Central memory CD8-positive, alpha-beta T cell (primary cell): ENCODE results near the gene KCNIP1.

Experiments used
- ATAC-seq: fragments of 150-1000 bp; cut with Tn5 transposase; replicated peaks from 2 replicates; pipeline ENCODE4 v1.10.0; 2022; ENCODE audit warnings: mild to moderate bottlenecking, moderate FRiP score, moderate number of reproducible peaks; ENCODE audit not compliant: poor library complexity, severe bottlenecking; ENCODE audit errors: extremely low read depth
- DNase-seq, 2 donors: peaks; one replicate each; pipeline ENCODE4 v3.0.0; 2021; ENCODE audit warnings: low spot score in 2 of 2
- H3K27ac Mint-ChIP-seq: one replicate; pipeline ENCODE4 v1.8.0; 2022; ENCODE audit warnings: low read depth, mild to moderate bottlenecking, moderate library complexity, mixed read lengths
- H3K27me3 Mint-ChIP-seq: one replicate; pipeline ENCODE4 v1.8.0; 2022; ENCODE audit warnings: mixed read lengths
- H3K36me3 Mint-ChIP-seq: one replicate; pipeline ENCODE4 v1.8.0; 2022; ENCODE audit warnings: mild to moderate bottlenecking, moderate library complexity, mixed read lengths; ENCODE audit not compliant: insufficient read depth
- H3K4me1 Mint-ChIP-seq: one replicate; pipeline ENCODE4 v1.8.0; 2022; ENCODE audit warnings: mixed read lengths
- H3K4me3 Mint-ChIP-seq: one replicate; pipeline ENCODE4 v1.8.0; 2022; ENCODE audit warnings: mild to moderate bottlenecking, moderate library complexity, mixed read lengths
- H3K9me3 Mint-ChIP-seq: one replicate; pipeline ENCODE4 v1.8.0; 2022; ENCODE audit warnings: mixed read lengths

Gene KCNIP1

GRCh38 chr5:170697031-170697430, 193.2 kb downstream of the KCNIP1 start:
- H3K9me3 Mint-ChIP-seq: no peaks in the 10 kb centered on the region
- H3K27ac Mint-ChIP-seq: no peak overlapping the region
- DNase-seq (no peak), ATAC-seq (no peak)
- H3K36me3 Mint-ChIP-seq: no peaks in the 10 kb centered on the region
- no peaks in the 10 kb centered on the region for H3K4me1 Mint-ChIP-seq
- H3K4me3 Mint-ChIP-seq: no peak overlapping the region
- peaks cover 45% of the 10 kb centered on the region for H3K27me3 Mint-ChIP-seq

- no peaks in the 10 kb centered on the region for H3K36me3 Mint-ChIP-seq
- ATAC-seq: no peak
- no peak overlapping the region for H3K27ac Mint-ChIP-seq
- no peaks in the 10 kb centered on the region for H3K9me3 Mint-ChIP-seq
- H3K4me1 Mint-ChIP-seq: no peaks in the 10 kb centered on the region
- DNase-seq: no peak
- H3K4me3 Mint-ChIP-seq: no peak overlapping the region
- peaks cover 20% of the 10 kb centered on the region for H3K27me3 Mint-ChIP-seq
Observed at GRCh38 chr5:170700503-170700902, 196.7 kb downstream of the KCNIP1 start.

DNA sequence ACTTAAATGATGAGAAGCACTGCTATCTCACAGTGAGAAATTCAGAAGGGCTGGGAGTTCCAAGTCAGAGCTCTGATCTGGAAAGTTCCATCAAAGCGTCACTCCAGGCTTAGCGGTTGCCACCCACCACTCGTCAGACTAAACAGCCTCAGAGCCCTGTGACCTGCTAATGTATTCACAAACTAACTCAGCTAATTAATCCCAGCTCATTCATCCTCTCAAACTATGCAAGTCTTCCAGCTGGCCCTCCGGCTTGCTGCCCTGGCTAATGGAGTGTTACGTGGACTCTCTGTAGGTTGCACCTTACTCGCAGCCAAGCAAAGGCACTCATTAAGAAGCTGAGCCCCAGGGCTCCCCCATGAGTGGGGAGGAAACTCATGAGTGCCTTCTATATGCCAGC, 197.5 kb downstream of the KCNIP1 start:
- ATAC-seq (no peak), DNase-seq (no peak)
- no peaks in the 10 kb centered on the region for H3K9me3 Mint-ChIP-seq
- no peak overlapping the region for H3K4me3 Mint-ChIP-seq
- H3K27ac Mint-ChIP-seq: no peak overlapping the region
- H3K4me1 Mint-ChIP-seq: no peaks in the 10 kb centered on the region
- no peaks in the 10 kb centered on the region for H3K36me3 Mint-ChIP-seq
- peaks cover 13% of the 10 kb centered on the region for H3K27me3 Mint-ChIP-seq

GRCh38 chr5:170704417-170705192, 200.8 kb downstream of the KCNIP1 start:
- no peaks in the 10 kb centered on the region for H3K4me1 Mint-ChIP-seq
- no peak overlapping the region for H3K4me3 Mint-ChIP-seq
- DNase-seq (no peak), ATAC-seq (no peak)
- peaks cover 34% of the 10 kb centered on the region for H3K27me3 Mint-ChIP-seq
- H3K27ac Mint-ChIP-seq: no peak overlapping the region
- no peaks in the 10 kb centered on the region for H3K36me3 Mint-ChIP-seq
- H3K9me3 Mint-ChIP-seq: no peaks in the 10 kb centered on the region

DNA sequence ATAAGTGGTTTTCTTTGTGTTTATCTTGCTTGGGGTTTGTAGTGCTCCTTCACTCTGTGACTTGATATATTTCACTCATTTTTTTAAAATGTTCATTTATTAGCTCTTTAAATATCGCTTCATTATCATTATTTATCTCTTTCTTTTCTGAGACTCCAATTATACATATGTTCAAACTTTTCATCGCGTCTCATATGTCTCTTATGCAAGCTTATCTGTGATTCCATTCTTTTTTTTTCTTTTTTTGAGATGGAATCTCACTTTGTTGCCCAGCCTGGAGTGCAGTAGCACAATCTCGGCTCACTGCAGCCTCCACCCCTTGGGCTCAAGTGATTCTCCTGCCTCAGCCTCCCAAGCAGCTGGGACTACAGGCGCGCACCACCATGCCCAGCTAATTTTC, 205.8 kb downstream of the KCNIP1 start:
- Mint-ChIP-seq H3K27ac (no peak overlapping the region), H3K4me1 (no peaks in the 10 kb centered on the region), H3K9me3 (no peaks in the 10 kb centered on the region), H3K4me3 (no peak overlapping the region), H3K27me3 (peaks cover 62% of the 10 kb centered on the region), H3K36me3 (no peaks in the 10 kb centered on the region)
- ATAC-seq (no peak), DNase-seq (no peak)

DNA sequence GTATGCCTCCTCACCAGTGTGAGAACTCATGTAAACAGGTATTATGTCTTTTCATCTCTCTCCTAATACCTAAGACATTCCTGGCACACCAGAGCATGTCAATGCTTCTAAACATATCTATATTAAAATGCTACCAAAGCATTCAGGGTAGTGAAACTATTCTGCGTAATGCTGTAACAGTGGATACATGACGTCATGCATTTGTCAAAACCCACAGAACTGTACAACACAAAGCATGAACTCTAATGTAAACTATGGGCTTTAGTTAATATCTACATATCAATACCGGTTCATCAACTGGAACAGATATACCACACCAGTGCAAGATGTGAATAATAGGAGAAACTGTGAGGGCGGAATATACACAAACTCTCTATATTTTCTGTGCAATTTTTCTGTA, 207.5 kb downstream of the KCNIP1 start:
- ATAC-seq (no peak), DNase-seq (no peak)
- H3K4me1 Mint-ChIP-seq: no peaks in the 10 kb centered on the region
- peaks cover 77% of the 10 kb centered on the region for H3K27me3 Mint-ChIP-seq
- H3K9me3 Mint-ChIP-seq: no peaks in the 10 kb centered on the region
- no peak overlapping the region for H3K27ac Mint-ChIP-seq
- no peaks in the 10 kb centered on the region for H3K36me3 Mint-ChIP-seq
- H3K4me3 Mint-ChIP-seq: no peak overlapping the region

- no peaks in the 10 kb centered on the region for H3K36me3 Mint-ChIP-seq
- DNase-seq (no peak), ATAC-seq (no peak)
- H3K4me1 Mint-ChIP-seq: no peaks in the 10 kb centered on the region
- H3K9me3 Mint-ChIP-seq: no peaks in the 10 kb centered on the region
- H3K27ac Mint-ChIP-seq: no peak overlapping the region
- no peak overlapping the region for H3K4me3 Mint-ChIP-seq
- H3K27me3 Mint-ChIP-seq: peaks cover 76% of the 10 kb centered on the region
Observed at GRCh38 chr5:170715141-170715540, 211.3 kb downstream of the KCNIP1 start.

DNA sequence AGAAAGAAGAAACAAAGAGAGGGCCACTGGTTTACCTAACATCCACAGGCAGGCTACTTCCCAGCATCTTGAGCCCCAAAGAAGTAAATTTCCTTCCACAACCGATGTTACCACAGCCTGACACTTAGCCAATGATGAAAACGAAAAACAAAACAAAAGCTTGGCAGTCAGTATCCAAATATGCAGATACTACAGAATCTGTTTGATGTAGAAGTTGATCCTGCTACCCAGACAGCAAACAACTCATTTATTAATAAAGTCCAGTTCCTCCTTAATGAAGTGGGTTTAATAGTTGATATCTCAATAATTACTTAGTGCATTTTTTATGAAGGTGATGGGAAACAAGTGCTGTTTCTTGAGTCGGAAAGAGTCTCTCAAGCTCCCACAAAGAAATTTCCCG, 212.6 kb downstream of the KCNIP1 start:
- Mint-ChIP-seq H3K4me1 (no peaks in the 10 kb centered on the region), H3K9me3 (no peaks in the 10 kb centered on the region), H3K4me3 (no peak overlapping the region), H3K27ac (no peak overlapping the region), H3K36me3 (no peaks in the 10 kb centered on the region), H3K27me3 (peaks cover 74% of the 10 kb centered on the region)
- no peak for DNase-seq
- ATAC-seq: no peak

GRCh38 chr5:170719551-170719950, 215.7 kb downstream of the KCNIP1 start:
- no peak for ATAC-seq
- Mint-ChIP-seq H3K27me3 (peaks cover 82% of the 10 kb centered on the region), H3K27ac (no peak overlapping the region), H3K36me3 (no peaks in the 10 kb centered on the region), H3K9me3 (no peaks in the 10 kb centered on the region), H3K4me3 (no peak overlapping the region), H3K4me1 (no peaks in the 10 kb centered on the region)
- DNase-seq: no peak

- H3K27ac Mint-ChIP-seq: no peak overlapping the region
- peaks cover 82% of the 10 kb centered on the region for H3K27me3 Mint-ChIP-seq
- H3K36me3 Mint-ChIP-seq: no peaks in the 10 kb centered on the region
- DNase-seq: no peak
- no peaks in the 10 kb centered on the region for H3K4me1 Mint-ChIP-seq
- ATAC-seq: no peak
- no peaks in the 10 kb centered on the region for H3K9me3 Mint-ChIP-seq
- no peak overlapping the region for H3K4me3 Mint-ChIP-seq
Observed at GRCh38 chr5:170720179-170720578, 216.4 kb downstream of the KCNIP1 start.

DNA sequence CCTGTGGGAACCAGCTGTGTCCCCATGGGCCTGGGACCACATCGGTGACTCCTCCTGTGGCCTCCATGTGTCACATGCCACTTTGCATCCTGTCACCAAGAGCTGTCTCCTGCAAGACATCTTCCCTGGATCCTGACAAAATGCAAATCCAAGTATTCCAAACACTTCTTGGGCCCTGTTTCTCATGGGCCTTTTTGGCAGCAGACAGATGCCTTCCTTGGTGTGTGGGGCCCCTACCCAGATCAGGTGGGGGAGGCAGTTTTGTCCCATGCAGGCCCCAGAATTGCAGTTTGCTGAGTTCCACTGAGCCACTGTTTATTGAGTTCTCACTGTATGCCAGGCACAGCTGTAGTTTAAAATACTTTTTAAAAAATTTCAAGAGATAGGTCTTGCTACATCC, 217.2 kb downstream of the KCNIP1 start:
- H3K4me3 Mint-ChIP-seq: no peak overlapping the region
- no peak overlapping the region for H3K27ac Mint-ChIP-seq
- H3K27me3 Mint-ChIP-seq: peaks cover 80% of the 10 kb centered on the region
- no peaks in the 10 kb centered on the region for H3K9me3 Mint-ChIP-seq
- ATAC-seq (no peak), DNase-seq (no peak)
- H3K36me3 Mint-ChIP-seq: no peaks in the 10 kb centered on the region
- H3K4me1 Mint-ChIP-seq: no peaks in the 10 kb centered on the region

DNA sequence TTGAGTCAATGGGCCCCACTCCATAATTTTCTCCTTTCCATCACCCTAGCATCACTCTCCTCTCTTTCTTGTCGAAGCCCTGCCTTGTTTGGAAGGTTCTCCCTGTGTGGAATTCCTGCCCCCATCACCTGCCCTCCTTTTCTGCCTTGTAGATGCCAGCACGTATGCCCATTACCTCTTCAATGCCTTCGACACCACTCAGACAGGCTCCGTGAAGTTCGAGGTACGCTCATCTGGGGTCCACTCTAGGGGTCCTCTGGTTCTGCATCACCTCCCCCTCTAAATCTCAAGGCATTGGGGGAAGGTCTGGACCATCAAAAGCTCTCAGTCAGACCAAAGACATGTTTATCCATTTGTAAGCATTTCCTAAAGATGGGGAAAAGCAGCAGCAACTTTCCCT, 217.9 kb downstream of the KCNIP1 start:
- ATAC-seq: no peak
- Mint-ChIP-seq H3K9me3 (no peaks in the 10 kb centered on the region), H3K4me1 (no peaks in the 10 kb centered on the region), H3K27ac (no peak overlapping the region), H3K4me3 (no peak overlapping the region), H3K36me3 (no peaks in the 10 kb centered on the region), H3K27me3 (peaks cover 73% of the 10 kb centered on the region)
- no peak for DNase-seq

- no peaks in the 10 kb centered on the region for H3K36me3 Mint-ChIP-seq
- DNase-seq: no peak
- H3K4me3 Mint-ChIP-seq: no peak overlapping the region
- no peak overlapping the region for H3K27ac Mint-ChIP-seq
- peaks cover 70% of the 10 kb centered on the region for H3K27me3 Mint-ChIP-seq
- ATAC-seq: no peak
- H3K4me1 Mint-ChIP-seq: no peaks in the 10 kb centered on the region
- no peaks in the 10 kb centered on the region for H3K9me3 Mint-ChIP-seq
Observed at GRCh38 chr5:170722316-170722715, 218.5 kb downstream of the KCNIP1 start.
